Sigmoid colon (tissue), 4 donors: ENCODE measurements around the gene GAREM2.

Experiments used
- EP300 ChIP-seq, 4 donors: sonication (generic); formaldehyde crosslinking; IDR thresholded peaks; one replicate each; pipeline ENCODE4 v1.6.1; 2017; ENCODE audit warnings: antibody characterized with exemption in 4 of 4
- POLR2A ChIP-seq, 2 donors: fragments of 450-650 bp; IDR thresholded peaks; one replicate each; pipeline ENCODE4 v1.6.1; 2016; ENCODE audit warnings: antibody characterized with exemption in 2 of 2, mild to moderate bottlenecking in 2 of 2, moderate library complexity in 2 of 2
- POLR2AphosphoS5 ChIP-seq, 4 donors: sonication (generic); formaldehyde crosslinking; IDR thresholded peaks; one replicate each; pipeline ENCODE4 v1.6.1; 2017; ENCODE audit warnings: antibody characterized with exemption in 4 of 4
- TF ChIP-seq, protein P1 (sequence below), 4 experiments: fragments of 450-650 bp in 3 of 4; fragments of 200-600 bp in 1 of 4; IDR thresholded peaks; one replicate each; pipeline ENCODE4 v1.5.1; 2016 to 2019; ENCODE audit warnings: antibody characterized with exemption in 4 of 4, mild to moderate bottlenecking in 3 of 4, moderate library complexity in 2 of 4

DNA sequence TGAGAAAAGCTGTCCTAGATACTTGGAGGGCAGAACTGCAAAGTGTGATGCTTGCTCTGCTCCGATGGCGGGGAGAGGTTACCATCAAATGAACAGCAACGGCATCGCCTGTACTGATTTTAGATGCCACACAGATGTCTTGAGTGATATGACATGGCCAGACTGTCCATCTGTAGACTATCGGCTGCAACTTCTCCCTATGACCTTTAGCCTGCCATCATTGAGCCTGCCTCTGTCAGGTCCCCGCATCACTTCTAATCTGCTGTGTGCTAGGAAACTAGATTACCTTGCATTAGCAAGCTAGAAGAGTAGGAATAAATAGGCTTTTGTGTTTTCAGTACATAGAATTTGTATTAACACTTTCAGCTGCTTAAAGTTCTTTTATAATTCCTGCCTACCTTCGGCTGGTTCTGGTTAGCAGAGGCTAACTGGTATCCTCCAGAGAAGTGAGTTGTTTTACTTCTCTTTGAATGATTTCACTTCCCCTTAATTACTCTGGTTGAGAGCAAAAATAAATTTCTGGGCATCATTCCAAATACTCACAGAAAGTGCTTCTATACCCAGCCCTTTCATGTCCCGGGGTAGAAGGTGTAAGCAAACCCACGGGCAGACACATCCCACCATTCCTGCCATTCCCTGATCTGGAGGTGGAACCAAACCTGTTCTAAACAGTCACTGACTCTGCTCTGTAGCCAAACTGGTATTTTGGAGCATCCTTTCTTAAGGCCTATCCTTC lies 24.0 kb downstream of the GAREM2 start:
- TF ChIP-seq POLR2A (IDR thresholded peaks at IDR 0.05) (no peak), EP300 (IDR thresholded peaks at IDR 0.05) (no peak), POLR2AphosphoS5 (IDR thresholded peaks at IDR 0.05) (no peak)
- TF ChIP-seq, protein P1, sequence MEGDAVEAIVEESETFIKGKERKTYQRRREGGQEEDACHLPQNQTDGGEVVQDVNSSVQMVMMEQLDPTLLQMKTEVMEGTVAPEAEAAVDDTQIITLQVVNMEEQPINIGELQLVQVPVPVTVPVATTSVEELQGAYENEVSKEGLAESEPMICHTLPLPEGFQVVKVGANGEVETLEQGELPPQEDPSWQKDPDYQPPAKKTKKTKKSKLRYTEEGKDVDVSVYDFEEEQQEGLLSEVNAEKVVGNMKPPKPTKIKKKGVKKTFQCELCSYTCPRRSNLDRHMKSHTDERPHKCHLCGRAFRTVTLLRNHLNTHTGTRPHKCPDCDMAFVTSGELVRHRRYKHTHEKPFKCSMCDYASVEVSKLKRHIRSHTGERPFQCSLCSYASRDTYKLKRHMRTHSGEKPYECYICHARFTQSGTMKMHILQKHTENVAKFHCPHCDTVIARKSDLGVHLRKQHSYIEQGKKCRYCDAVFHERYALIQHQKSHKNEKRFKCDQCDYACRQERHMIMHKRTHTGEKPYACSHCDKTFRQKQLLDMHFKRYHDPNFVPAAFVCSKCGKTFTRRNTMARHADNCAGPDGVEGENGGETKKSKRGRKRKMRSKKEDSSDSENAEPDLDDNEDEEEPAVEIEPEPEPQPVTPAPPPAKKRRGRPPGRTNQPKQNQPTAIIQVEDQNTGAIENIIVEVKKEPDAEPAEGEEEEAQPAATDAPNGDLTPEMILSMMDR (IDR thresholded peaks at IDR 0.05) = no peak
